GM10266 (cell line): ENCODE measurements around the gene CD55.

Experiments
- DNase-seq: peaks from one replicate; pipeline ENCODE4 v3.0.0; 2012; ENCODE audit errors: extremely low spot score
- CTCF ChIP-seq: IDR thresholded peaks from 2 replicates; pipeline ENCODE4 v1.5.1; 2012; ENCODE audit warnings: mild to moderate bottlenecking, low read depth; ENCODE audit not compliant: control insufficient read depth, insufficient read depth; ENCODE audit errors: missing control alignments

The CD55 gene

GRCh38 chr1:207313131-207313530 is 8.3 kb upstream of the CD55 start:
- TF ChIP-seq CTCF = no peak
- DNase-seq = no peak

GRCh38 chr1:207314816-207315215 is 6.7 kb upstream of the CD55 start:
- DNase-seq = no peak
- TF ChIP-seq CTCF = no peak

DNA sequence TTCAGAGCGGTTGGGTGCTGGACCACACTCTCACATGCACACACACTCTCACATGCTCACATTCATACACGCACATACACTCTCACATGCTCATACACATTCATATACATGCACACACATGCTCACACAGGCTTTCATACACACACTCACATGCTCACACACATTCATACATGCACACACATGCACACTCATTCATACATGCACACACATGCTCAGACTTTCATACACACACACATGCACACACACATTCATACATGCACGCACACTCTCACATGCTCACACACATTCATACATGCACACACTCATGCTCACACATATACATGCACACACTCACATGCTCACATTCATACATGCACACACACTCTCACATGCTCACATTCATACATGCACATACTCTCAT is 6.0 kb upstream of the CD55 start:
- no peak for DNase-seq
- no peak for TF ChIP-seq CTCF

DNA sequence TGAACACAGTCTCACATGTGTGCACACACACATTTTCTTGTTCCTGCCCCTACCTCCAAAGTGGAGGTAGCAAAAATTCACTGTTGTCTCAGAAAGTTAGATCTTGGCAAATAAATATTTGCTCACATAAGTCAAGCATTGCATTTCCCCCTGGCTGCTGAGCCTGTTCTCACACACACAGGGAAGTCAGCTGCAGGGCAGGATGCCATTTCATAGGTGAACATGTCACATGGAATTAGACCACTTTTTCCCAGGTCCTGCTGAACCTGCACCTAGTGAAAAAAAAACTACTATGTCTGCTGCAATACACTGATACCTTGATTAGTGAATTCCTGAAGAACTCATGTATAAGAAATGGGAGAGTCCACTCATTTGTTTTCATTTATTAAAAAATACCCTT is 5.3 kb upstream of the CD55 start:
- TF ChIP-seq CTCF = no peak
- DNase-seq = no peak

DNA sequence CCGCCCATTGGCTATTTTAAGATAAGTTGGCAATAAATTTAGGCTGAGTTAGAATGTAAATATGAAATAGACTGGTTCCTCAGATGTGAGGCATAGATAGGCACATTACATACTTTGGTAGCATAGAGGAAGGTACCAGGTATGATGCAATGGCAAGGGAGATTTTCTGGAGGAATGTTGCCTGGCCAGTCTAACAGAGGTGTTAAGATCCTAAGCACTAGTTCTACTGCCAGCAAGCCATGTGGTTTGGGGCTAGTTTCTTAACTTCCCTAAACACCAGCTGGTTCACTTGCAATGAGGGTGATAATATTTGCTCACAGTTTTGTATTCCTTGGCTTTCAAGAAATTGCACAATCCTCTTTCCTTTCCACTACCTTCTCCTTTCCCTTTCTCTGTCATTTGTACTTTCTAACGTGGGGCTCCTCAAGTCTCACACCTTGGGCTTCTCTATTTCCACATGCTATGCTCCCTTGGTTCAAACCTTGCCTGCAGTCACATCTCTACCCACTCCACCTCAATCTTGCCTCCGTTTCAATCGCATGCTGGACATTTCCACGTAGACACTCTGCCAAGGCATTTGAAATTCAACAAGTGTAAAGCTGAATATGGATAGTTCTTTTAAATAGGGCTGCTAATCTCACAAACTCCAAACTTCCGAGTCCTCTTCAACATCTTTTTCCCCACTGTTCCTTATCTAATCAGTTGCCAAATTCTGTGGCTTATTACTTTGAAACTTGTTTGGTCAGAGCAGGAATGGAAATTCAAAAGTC is 4.7 kb upstream of the CD55 start:
- no peak for DNase-seq

GRCh38 chr1:207317561-207317960 is 3.9 kb upstream of the CD55 start:
- no peak for TF ChIP-seq CTCF
- DNase-seq = no peak

More for the DNA sequence above, 4.7 kb upstream of the CD55 start:
- no peak for TF ChIP-seq CTCF

DNA sequence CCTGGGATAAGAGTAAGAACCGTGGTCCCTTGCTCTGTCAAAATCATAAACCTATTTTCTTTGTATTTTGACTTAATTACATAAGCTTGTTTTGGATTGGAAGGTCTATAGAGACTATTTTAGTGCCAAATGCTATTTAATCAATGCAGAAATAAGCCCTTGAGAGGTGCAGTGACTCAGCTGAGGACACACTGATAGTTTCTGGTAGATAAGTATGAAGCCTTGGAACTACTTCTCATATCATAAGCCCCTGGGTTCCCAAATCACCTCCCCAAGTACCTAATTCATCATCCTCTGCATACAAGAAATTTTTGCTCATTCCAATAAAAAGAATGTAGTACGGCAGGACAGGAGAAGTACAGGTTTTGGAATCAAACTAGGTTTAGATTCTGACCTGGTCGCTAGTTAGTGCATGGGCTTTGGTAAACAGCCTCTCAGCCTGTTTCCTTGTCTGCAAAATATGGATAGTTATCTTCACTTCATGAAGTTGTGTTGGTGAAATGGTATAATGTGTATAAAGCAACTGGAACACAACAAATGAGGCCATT is 3.3 kb upstream of the CD55 start:
- TF ChIP-seq CTCF = no peak
- no peak for DNase-seq
